CD14-positive monocyte (primary cell): ENCODE results near the gene CHN2. TPM values are rescaled to one million over a fixed set of nuclear protein-coding genes. Genes with fewer than 3 reads are reported as not detected.
A peak's percentile ranks its signal among the peaks of the same experiment; 100 is the strongest.

ENCODE experiments used
- DNase-seq, 3 donors: peaks; one replicate each; pipeline ENCODE4 v3.0.0-alpha.2; 2011 to 2022
- H2AFZ ChIP-seq: 2 replicates; pipeline ENCODE4 v1.6.0; 2012; ENCODE audit warnings: mild to moderate bottlenecking, low read depth, low read length, inconsistent platforms; ENCODE audit not compliant: insufficient read depth, poor library complexity, severe bottlenecking
- H3K27ac ChIP-seq, 2 donors: 1 replicate in 1 of 2; 2 replicates in 1 of 2; pipeline ENCODE4 v1.5.1; 2012 to 2013; ENCODE audit warnings: low read length in 2 of 2, control low read depth in 1 of 2, inconsistent platforms in 1 of 2, low read depth in 1 of 2, mild to moderate bottlenecking in 1 of 2
- H3K27me3 ChIP-seq, 2 donors: one replicate each; pipeline versions ENCODE4 v1.6.0 to v1.6.1; 2011 to 2013; ENCODE audit warnings: low read length in 2 of 2; ENCODE audit not compliant: control insufficient read depth in 2 of 2, insufficient read depth in 2 of 2
- H3K36me3 ChIP-seq, 2 donors: replicated peaks in 1 of 2; 1 replicate in 1 of 2; 2 replicates in 1 of 2; pipeline versions ENCODE4 v1.5.1 to v1.6.1; 2012 to 2013; ENCODE audit warnings: low read length in 2 of 2, control low read depth in 1 of 2, inconsistent platforms in 1 of 2, mild to moderate bottlenecking in 1 of 2; ENCODE audit not compliant: insufficient read depth in 2 of 2, control insufficient read depth in 1 of 2
- H3K4me1 ChIP-seq, 2 donors: 1 replicate in 1 of 2; 2 replicates in 1 of 2; pipeline versions ENCODE4 v1.5.1 to v1.6.1; 2012 to 2013; ENCODE audit warnings: low read length in 2 of 2, control low read depth in 1 of 2, inconsistent platforms in 1 of 2, mild to moderate bottlenecking in 1 of 2, moderate library complexity in 1 of 2; ENCODE audit not compliant: insufficient read depth in 2 of 2, control insufficient read depth in 1 of 2
- H3K4me2 ChIP-seq: replicated peaks from 2 replicates; pipeline ENCODE3; 2012; ENCODE audit warnings: low read length, moderate library complexity, mild to moderate bottlenecking; ENCODE audit not compliant: poor library complexity, severe bottlenecking; ENCODE audit errors: extremely low read depth
- H3K4me3 ChIP-seq, 3 experiments: fragments of 200-600 bp in 1 of 3; sonication (generic) in 1 of 3; replicated peaks in 1 of 3; 1 replicate in 2 of 3; 2 replicates in 1 of 3; pipeline ENCODE4 v1.5.1; 2011 to 2013; ENCODE audit warnings: low read length in 3 of 3, mild to moderate bottlenecking in 3 of 3, control low read depth in 2 of 3, low read depth in 2 of 3, inconsistent platforms in 1 of 3, moderate library complexity in 1 of 3
- H3K79me2 ChIP-seq: 2 replicates; pipeline ENCODE4 v1.6.0; 2012; ENCODE audit warnings: mild to moderate bottlenecking, control low read depth, inconsistent platforms, low read length, moderate library complexity; ENCODE audit not compliant: insufficient read depth
- H3K9ac ChIP-seq: 2 replicates; pipeline ENCODE4 v1.6.0; 2017; ENCODE audit warnings: low read length, mild to moderate bottlenecking; ENCODE audit not compliant: insufficient read depth, poor library complexity, severe bottlenecking
- H3K9me3 ChIP-seq, 2 donors: replicated peaks in 1 of 2; 1 replicate in 1 of 2; 2 replicates in 1 of 2; pipeline versions ENCODE4 v1.5.1 to v1.6.1; 2012 to 2013; ENCODE audit warnings: low read length in 2 of 2, control low read depth in 1 of 2; ENCODE audit not compliant: control insufficient read depth in 1 of 2, insufficient read depth in 1 of 2
- H4K20me1 ChIP-seq: 2 replicates; pipeline ENCODE4 v1.6.0; 2012; ENCODE audit warnings: mild to moderate bottlenecking, low read length, control low read depth, moderate library complexity; ENCODE audit not compliant: insufficient read depth
- H3K27ac Mint-ChIP-seq, 7 donors: one replicate each; pipeline ENCODE4 v1.8.0; 2020; ENCODE audit warnings: mild to moderate bottlenecking in 7 of 7, mixed read lengths in 7 of 7, moderate library complexity in 6 of 7, inconsistent platforms in 2 of 7
- H3K27me3 Mint-ChIP-seq, 3 donors: one replicate each; pipeline ENCODE4 v1.8.0; 2021 to 2022; ENCODE audit warnings: low read depth in 3 of 3, mild to moderate bottlenecking in 3 of 3, mixed read lengths in 3 of 3, moderate library complexity in 3 of 3, inconsistent platforms in 1 of 3
- H3K36me3 Mint-ChIP-seq, 2 donors: one replicate each; pipeline ENCODE4 v1.8.0; 2020; ENCODE audit warnings: mixed read lengths in 2 of 2, inconsistent platforms in 1 of 2, mild to moderate bottlenecking in 1 of 2
- H3K4me1 Mint-ChIP-seq: one replicate; pipeline ENCODE4 v1.8.0; 2020; ENCODE audit warnings: mild to moderate bottlenecking, mixed read lengths
- H3K4me3 Mint-ChIP-seq, 2 donors: one replicate each; pipeline ENCODE4 v1.8.0; 2020; ENCODE audit warnings: mild to moderate bottlenecking in 2 of 2, mixed read lengths in 2 of 2, moderate library complexity in 1 of 2
- H3K9me3 Mint-ChIP-seq, 7 donors: one replicate each; pipeline ENCODE4 v1.8.0; 2020 to 2022; ENCODE audit warnings: mixed read lengths in 7 of 7, mild to moderate bottlenecking in 6 of 7, moderate library complexity in 6 of 7, inconsistent platforms in 2 of 7
- CTCF ChIP-seq: fragments of 200-600 bp; IDR thresholded peaks from one replicate; pipeline ENCODE4 v1.8.0; 2022; ENCODE audit warnings: antibody characterized with exemption, mild to moderate bottlenecking
- WGBS: methylation state at CpG from one replicate; pipeline ENCODE4 v1.1.5; 2013; ENCODE audit warnings: missing lambda C conversion rate; ENCODE audit not compliant: insufficient coverage; 5-methylcytosine and 5-hydroxymethylcytosine counted together
- intact Hi-C, 2 donors: fragments of 100-400 bp; cut with micrococcal nuclease; formaldehyde crosslinking; loops; one replicate each; pipeline versions ENCODE4 v1.15.0 to v1.15.1; 2023
- polyA plus RNA-seq, 3 donors: library from polyadenylated mRNA; depleted of rRNA in 1 of 3; unstranded in 2 of 3; stranded (reverse) in 1 of 3; fragments of 300-500 nt in 2 of 3; fragments of >200 nt in 1 of 3; fragmentation: Illumina TruSeq in 2 of 3; gene quantifications; 1 replicate in 2 of 3; 2 replicates in 1 of 3; pipeline ENCODE4 v1.2.3, GENCODE V29; 2012 to 2021

Gene CHN2
- polyA plus RNA-seq, 3 donors: 26.6 to 66.5 (median 44.8) TPM

GRCh38 chr7:29239638-29240037 lies 45.1 kb downstream of the CHN2 start:
- Histone ChIP-seq H3K36me3 (peaks cover 3 to 9% of the 10 kb centered on the region in 2 donors), H4K20me1 (peaks cover 76% of the 10 kb centered on the region), H2AFZ (no peak overlapping the region), H3K4me2 (no peak overlapping the region), H3K79me2 (no peaks in the 10 kb centered on the region), H3K9me3 (no peaks in the 10 kb centered on the region), H3K4me1 (peaks cover 14 to 18% of the 10 kb centered on the region in 2 donors), H3K4me3 (no peak overlapping the region), H3K9ac (no peak overlapping the region), H3K27ac (no peak overlapping the region), H3K27me3 (no peaks in the 10 kb centered on the region)
- H3K9me3 Mint-ChIP-seq: peaks cover 0 to 2% (median 0%) of the 10 kb centered on the region in 7 donors
- peak overlapping the region in 1 of 7 donors; percentile 45 for H3K27ac Mint-ChIP-seq
- peak; percentile 73 for TF ChIP-seq CTCF
- peaks cover 32% of the 10 kb centered on the region for H3K4me1 Mint-ChIP-seq
- WGBS: no CpG with 5 or more reads among the region's 1 CpG
- H3K27me3 Mint-ChIP-seq: peaks cover 0 to 2% (median 0%) of the 10 kb centered on the region in 3 donors
- H3K4me3 Mint-ChIP-seq: no peak overlapping the region
- DNase-seq: peak in 2 of 3 donors; percentile 16 to 18
- intact Hi-C loops: no loop called here
- H3K36me3 Mint-ChIP-seq: peaks cover 22 to 54% of the 10 kb centered on the region in 2 donors

GRCh38 chr7:29242265-29242664 lies 47.7 kb downstream of the CHN2 start:
- no peaks in the 10 kb centered on the region for H3K27me3 ChIP-seq
- intact Hi-C loops: no loop called here
- H3K27ac ChIP-seq: no peak overlapping the region
- H3K9me3 ChIP-seq: no peaks in the 10 kb centered on the region
- H3K9ac ChIP-seq: no peak overlapping the region
- peaks cover 14 to 19% of the 10 kb centered on the region in 2 donors for H3K4me1 ChIP-seq
- Mint-ChIP-seq H3K27me3 (peaks cover 0 to 4% (median 0%) of the 10 kb centered on the region in 3 donors), H3K9me3 (peaks cover 0 to 2% (median 0%) of the 10 kb centered on the region in 7 donors), H3K4me3 (no peak overlapping the region), H3K36me3 (peaks cover 33 to 63% of the 10 kb centered on the region in 2 donors), H3K27ac (no peak overlapping the region), H3K4me1 (peaks cover 39% of the 10 kb centered on the region)
- H2AFZ ChIP-seq: no peak overlapping the region
- DNase-seq: no peak
- H4K20me1 ChIP-seq: peaks cover 75% of the 10 kb centered on the region
- no peak overlapping the region for H3K4me2 ChIP-seq
- peaks cover 10 to 26% of the 10 kb centered on the region in 2 donors for H3K36me3 ChIP-seq
- no peak for TF ChIP-seq CTCF
- 100% methylated on average over 1 of the region's 3 CpGs for WGBS
- no peak overlapping the region for H3K4me3 ChIP-seq
- no peaks in the 10 kb centered on the region for H3K79me2 ChIP-seq
